ENCODE measurements around the gene CRACR2A. TPM values are rescaled to one million over a fixed set of nuclear protein-coding genes. Genes with fewer than 3 reads are reported as not detected.

The CRACR2A gene
- polyA plus RNA-seq, 1 experiment: 1.4 TPM

- DNase-seq (ENCODE audit: low read depth): no peak
- TF ChIP-seq CTCF (IDR thresholded peaks at IDR 0.05; ENCODE audit: insufficient read depth, low read depth, low read length): no peak
- Histone ChIP-seq H3K4me3 (ENCODE audit: low read depth, low read length) (no peak overlapping the region), H3K27me3 (ENCODE audit: control insufficient read depth, insufficient read depth, low read length) (no peaks in the 10 kb centered on the region), H3K36me3 (ENCODE audit: control insufficient read depth, insufficient read depth, low read length) (no peaks in the 10 kb centered on the region)
- ChIA-PET POLR2A (interaction anchor here (0.5 kb wide), 1 partner anchor 1623 kb away, joined by 3 read pairs; no protein-coding TSS in a partner anchor), CTCF (interaction anchor here (1.3 to 2.7 kb wide), 3 partner anchors 79 to 397 kb away, joined by 3 to 14 read pairs (median 4); no protein-coding TSS in a partner anchor)
These were observed 55.5 kb downstream of the CRACR2A start for GRCh38 chr12:3697311-3697870.

- Histone ChIP-seq H3K36me3 (ENCODE audit: control insufficient read depth, insufficient read depth, low read length) (no peaks in the 10 kb centered on the region), H3K27me3 (ENCODE audit: control insufficient read depth, insufficient read depth, low read length) (no peaks in the 10 kb centered on the region), H3K4me3 (ENCODE audit: low read depth, low read length) (no peak overlapping the region)
- no peak for DNase-seq (ENCODE audit: low read depth)
- ChIA-PET CTCF (interaction anchor here (1.2 kb wide), 1 partner anchor 110 kb away, joined by 3 read pairs; no protein-coding TSS in a partner anchor), POLR2A (no interaction called here)
- TF ChIP-seq CTCF (IDR thresholded peaks at IDR 0.05; ENCODE audit: insufficient read depth, low read depth, low read length): no peak
These were observed 58.2 kb downstream of the CRACR2A start for GRCh38 chr12:3694673-3695072.

GRCh38 chr12:3692616-3693365 lies 60.1 kb downstream of the CRACR2A start:
- no peaks in the 10 kb centered on the region for H3K36me3 ChIP-seq (ENCODE audit: control insufficient read depth, insufficient read depth, low read length)
- H3K4me3 ChIP-seq (ENCODE audit: low read depth, low read length): no peak overlapping the region
- no peak for DNase-seq (ENCODE audit: low read depth)
- CTCF ChIA-PET: no interaction called here
- POLR2A ChIA-PET: no interaction called here
- no peak for TF ChIP-seq CTCF (IDR thresholded peaks at IDR 0.05; ENCODE audit: insufficient read depth, low read depth, low read length)
- no peaks in the 10 kb centered on the region for H3K27me3 ChIP-seq (ENCODE audit: control insufficient read depth, insufficient read depth, low read length)

GRCh38 chr12:3686463-3686862 lies 66.4 kb downstream of the CRACR2A start:
- ChIA-PET POLR2A (no interaction called here), CTCF (no interaction called here)
- DNase-seq (ENCODE audit: low read depth): no peak
- H3K27me3 ChIP-seq (ENCODE audit: control insufficient read depth, insufficient read depth, low read length): no peaks in the 10 kb centered on the region
- H3K36me3 ChIP-seq (ENCODE audit: control insufficient read depth, insufficient read depth, low read length): no peaks in the 10 kb centered on the region
- H3K4me3 ChIP-seq (ENCODE audit: low read depth, low read length): no peak overlapping the region
- TF ChIP-seq CTCF (IDR thresholded peaks at IDR 0.05; ENCODE audit: insufficient read depth, low read depth, low read length): no peak

- H3K36me3 ChIP-seq (ENCODE audit: control insufficient read depth, insufficient read depth, low read length): no peaks in the 10 kb centered on the region
- POLR2A ChIA-PET: no interaction called here
- CTCF ChIA-PET: interaction anchor here (0.9 kb wide), 1 partner anchor 9 kb away, joined by 3 read pairs; no protein-coding TSS in a partner anchor
- no peak for TF ChIP-seq CTCF (IDR thresholded peaks at IDR 0.05; ENCODE audit: insufficient read depth, low read depth, low read length)
- DNase-seq (ENCODE audit: low read depth): no peak
- H3K4me3 ChIP-seq (ENCODE audit: low read depth, low read length): no peak overlapping the region
- no peaks in the 10 kb centered on the region for H3K27me3 ChIP-seq (ENCODE audit: control insufficient read depth, insufficient read depth, low read length)
These were observed 67.1 kb downstream of the CRACR2A start for GRCh38 chr12:3685830-3686229.

All from BJ (cell line).